NOMO-1 treated with DMSO at 0.1 percent for 48 hours (cell line): ENCODE measurements around the gene SF3B4.

Source experiments
- DNase-seq: peaks from one replicate; lab custom pipeline; 2025; ENCODE audit not compliant: unreplicated experiment; lab: John Stamatoyannopoulos, UW

The SF3B4 gene

DNA sequence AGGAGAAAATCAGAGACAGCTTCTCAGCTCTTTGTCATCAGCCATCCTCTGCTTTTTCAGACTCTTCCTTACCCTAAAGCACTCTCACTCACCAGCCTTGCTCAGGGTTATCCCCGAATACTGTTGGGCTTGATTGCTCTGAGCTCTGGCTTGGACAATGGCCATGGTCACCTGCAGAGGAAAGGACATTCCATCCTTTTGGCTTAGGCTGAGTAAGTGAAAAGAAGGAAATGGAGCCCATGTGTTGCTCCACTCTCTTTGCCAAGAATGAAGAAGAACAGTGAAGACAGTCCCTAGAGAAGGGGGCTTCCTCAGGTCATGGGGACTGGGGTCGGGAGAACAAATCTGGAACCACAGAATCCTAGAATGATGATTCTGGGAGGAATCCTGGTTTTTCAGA lies 6.8 kb upstream of the SF3B4 start:
- no peak for DNase-seq

DNA sequence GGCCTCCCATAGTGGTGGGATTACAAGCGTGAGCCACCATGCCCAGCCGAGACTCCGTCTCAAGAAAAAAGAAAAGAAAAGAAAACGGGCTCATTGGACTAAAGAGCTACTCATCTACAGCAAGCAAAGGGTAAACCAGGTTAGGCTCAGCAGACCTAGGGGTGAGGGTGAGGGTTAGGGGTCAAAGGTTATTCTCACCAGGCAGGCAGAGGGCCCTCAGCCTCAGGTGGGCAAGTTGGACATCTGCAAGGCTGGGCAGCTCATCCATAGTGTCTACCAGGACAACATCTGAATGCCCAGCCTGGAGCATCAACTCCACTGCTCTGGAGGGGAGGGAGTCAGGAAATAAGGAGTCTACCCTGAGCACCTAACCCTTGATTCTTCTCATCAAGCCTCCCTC lies 5.6 kb upstream of the SF3B4 start:
- no peak for DNase-seq

DNA sequence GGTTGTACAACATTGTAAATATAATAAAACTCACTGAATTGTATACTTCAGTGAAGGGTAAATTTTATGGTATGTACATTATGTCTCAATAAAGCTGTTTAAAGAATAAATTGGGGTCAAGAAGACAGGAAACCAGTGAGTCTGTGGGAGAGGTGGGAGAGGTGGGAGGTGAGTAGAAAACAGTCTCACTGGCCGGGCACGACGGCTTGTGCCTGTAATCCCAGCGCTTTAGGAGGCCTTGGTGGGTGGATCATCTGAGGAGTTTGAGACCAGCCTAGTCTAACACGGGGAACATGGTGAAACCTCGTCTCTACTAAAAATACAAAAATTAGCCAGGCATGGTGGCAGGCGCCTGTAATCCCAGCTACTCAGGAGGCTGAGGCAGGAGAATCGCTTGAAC lies 4.9 kb upstream of the SF3B4 start:
- no peak for DNase-seq

DNA sequence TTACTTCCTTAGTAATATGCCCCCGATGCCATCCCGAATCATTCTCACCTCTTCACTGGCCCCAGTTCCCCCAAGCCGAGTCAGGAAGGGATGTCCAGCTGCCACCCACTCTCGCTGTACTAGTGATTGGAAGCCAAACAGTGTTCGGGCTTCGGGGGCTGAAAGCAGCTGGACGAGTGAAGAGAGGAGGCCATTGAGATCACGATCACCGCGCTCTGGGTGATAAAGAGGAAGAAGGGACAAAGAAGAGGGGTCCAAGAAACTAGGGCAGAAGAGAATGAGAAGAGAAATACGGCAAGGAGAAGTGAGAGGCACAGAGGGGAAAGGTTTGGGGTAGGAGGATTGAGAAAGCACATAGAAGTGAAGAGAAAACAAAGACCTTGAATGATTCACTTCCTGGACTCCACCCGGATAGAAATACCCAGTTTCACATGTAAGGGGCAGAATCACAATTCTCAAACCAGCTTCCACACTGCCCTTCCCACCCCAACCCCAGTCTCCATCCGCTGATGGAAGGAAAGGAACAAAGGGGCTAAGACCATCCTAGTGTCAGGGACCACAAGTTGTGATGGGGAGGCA lies 3.7 kb upstream of the SF3B4 start:
- peak; percentile 80 for DNase-seq

DNA sequence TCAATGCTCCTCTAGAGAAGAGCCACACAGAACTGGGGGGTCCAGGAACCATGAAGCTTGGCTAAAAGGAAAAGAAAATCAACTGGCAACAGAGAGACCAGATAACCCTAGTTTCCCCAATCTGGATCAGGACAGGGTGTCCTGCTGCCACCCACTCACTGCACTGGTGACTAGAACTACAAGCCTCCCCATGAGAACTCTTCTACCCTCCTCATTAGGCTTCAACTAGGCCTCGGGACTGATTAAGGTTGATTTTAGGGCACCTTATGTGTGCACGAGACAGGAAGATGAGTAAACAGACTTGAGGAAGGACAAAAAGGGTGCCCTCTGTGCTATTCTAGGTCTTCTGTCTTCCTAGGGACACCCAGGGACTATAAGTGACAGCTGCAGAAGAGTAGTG lies 2.3 kb upstream of the SF3B4 start:
- no peak for DNase-seq

DNA sequence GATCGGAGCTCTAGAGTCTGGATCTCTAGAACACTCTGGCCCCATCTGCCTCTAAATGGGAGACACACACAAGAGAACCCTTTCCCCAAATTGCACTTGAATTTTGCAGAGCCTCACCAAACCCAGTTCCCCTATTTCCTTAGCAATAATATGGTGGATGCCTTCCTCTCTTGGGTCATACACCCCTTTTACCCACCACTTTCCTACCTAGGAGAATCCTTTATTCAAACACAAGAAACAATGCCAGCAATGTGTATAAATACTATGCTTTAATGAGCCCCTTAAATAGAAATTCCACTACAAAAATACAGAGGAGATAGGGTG lies 760 bp upstream of the SF3B4 start:
- DNase-seq = no peak

DNA sequence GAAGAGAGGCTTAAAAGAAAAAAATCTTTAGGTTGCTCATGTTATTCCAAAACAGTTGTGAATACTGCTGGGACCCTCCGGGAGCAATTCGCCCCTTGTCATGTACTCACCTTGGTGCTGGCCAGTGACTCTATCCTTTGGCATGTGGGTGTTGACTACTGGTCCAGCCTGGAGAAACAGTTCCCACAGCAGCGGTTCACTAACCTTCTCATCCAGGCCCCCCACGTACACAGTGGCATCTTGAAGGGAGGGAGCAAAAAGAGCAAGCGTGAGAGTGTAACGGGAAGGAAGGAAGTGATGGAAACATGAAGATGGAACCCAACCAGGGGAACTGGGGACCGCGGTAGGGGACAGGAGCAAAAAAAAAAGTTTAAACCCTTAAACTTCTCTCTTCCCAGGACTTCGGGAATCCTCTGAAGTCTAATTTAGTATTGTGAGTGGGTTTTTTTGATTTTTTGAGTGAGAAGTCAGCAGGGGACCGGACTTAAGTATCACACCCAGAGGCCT lies 494 bp downstream of the SF3B4 start:
- no peak for DNase-seq

DNA sequence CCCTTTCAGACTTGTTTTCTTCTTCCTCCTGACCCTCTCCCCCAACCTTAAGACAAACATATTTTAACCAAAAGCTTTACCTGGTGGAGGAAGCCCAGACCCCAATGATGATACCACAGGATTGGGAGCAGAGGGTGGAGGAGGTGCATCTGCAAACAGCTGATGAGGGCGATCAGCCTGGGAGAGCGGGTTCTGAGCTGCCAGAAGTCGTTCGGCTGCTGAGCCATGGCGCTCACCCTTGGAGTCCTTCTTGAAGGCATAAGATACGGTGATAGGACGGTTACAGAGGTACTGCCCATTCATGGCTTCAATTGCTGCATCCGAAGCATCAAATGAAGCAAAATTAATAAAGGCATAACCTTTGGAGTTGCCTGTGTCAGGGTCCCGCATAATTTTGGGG lies 1.3 kb downstream of the SF3B4 start:
- no peak for DNase-seq

DNA sequence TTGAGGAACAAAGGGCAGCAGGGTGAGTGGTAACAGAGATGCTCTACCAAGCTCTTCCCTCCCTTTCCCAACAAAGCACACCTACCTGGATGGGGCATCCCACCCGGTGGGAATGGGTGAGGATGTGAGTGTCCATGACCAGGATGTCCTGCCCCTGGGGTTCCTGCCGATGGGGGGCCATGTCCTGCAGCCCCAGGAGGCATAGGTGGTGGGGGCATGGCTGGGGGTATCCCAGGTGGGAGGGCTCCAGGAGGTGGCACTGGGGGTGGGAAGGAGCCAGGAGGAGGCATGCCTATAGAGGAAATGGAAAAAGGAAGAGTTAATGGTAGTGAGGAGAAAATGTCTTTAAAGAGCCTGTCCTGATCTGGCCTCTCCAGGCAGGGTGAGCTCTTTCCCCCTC lies 1.9 kb downstream of the SF3B4 start:
- DNase-seq = no peak

DNA sequence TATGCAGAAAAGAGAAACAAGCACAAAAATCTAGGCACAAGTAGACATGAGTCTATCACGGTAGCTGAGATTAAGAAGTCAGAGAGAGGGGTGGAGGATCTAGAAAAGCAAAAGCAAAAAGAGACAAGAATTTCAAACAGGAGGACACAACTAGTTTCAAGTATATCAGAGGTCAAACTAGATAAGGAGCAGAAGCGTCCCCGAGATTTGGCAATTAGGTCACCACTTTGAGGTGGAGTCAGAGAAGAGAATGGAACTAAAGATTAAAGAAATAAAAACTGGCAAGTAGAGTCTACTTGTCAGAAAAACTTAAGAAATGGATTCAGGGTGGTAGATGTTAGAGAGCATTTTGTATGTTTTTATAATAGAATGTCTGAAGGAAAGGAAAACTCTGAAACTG lies 2.3 kb downstream of the SF3B4 start:
- no peak for DNase-seq

DNA sequence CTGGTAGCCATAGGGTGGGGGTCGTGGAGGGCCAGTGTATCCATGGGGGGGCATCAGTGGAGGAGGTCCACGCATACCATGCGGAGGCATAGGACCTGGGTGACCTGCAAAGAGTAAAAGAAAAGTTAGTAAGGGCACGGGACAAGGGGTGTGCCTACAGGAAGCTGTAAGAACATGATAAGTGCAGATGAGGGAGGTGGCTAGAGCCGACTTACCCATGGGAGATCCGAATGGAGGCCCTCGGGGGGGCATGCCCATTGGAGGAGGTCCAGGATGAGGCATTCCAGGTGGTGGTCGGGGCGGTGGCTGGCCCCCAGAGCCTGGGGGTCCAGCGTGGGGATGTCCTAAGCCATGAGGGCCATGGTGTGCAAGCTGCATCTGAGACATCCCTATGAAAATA lies 4.0 kb downstream of the SF3B4 start:
- DNase-seq = no peak

DNA sequence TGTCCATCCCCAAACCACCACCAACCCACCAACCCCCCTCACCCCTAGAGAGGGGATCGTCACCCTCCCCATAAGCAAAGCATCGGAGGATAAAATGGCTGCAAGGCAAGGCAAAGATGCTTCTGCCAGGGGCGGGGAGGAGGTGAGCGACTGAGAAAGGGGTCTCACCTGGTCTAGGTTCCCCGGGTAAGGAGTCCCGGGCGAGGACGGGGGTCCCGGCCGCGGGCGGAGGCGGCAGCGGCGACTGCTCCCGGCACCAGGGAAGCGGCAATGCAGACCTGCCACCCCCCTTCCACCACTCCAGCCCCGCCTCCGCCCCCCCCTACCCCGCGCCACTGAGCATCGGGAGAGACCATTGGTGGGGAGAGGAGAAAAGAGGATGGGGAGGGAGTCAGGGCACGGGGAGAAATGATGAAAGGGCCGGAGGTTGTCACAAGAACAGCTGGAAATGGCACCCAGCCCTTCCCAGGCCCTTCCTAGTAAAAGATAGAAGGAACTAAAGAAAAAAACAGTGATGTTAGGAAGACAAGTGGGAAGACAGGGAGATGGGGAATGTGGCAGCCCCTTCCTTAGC lies 9.9 kb downstream of the SF3B4 start, which contains the start of gene SV2A:
Gene SV2A (minus strand): TSS at position 274 of the 574 bp plus-strand sequence. CDS start 4,004 bp downstream, outside the sequence.
- no peak for DNase-seq

DNA sequence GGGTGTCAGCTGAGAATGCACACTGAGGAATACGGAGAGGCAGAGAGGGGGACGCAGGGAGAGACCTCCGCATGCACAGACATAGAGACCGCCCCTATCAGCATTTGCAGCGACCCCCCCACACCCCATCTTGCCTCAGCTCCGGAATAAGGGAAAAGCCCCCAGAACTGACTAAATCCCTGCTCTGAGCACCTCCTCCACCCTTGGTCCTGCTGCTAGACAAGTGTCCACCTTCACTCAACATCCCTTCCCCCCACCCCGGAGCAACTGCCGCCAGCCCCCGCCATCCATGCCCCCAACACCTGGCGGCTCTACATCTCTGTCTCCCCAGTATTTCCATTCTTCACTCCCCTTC lies 10.7 kb downstream of the SF3B4 start:
- no peak for DNase-seq

DNA sequence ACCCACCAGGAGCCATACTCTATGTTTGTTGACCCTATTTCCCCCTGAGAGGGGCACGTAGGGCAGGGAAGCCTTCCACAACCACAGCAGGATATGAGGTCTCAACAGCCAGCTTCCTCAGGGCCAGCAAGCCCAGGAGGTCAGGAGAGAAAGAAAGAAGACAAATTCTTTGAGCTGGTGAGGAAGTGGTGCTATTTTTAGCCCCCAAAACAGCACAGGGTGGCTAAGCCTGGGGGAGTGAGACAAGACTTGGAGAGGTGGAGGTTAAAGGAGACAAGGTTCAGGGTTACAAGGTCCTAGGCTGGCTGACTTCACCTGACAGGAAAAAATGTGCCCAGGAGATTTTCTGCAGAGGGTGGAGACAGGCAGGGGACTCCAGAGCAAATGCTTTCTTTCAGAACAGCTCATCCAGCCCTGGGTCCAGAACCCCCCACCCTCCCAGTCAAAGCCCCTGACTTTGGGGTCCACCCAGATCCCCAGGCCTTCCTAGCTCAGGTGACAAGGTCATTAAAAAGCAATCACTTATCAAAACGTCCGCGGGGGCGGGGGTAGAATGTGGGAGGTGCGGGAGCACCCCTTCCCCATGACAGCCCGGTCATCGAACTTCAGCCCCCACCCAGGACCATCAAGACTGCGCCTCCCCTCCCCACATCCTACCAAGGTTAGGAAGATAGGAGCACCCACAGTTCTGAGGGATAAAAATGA lies 11.3 kb downstream of the SF3B4 start:
- DNase-seq = no peak

DNA sequence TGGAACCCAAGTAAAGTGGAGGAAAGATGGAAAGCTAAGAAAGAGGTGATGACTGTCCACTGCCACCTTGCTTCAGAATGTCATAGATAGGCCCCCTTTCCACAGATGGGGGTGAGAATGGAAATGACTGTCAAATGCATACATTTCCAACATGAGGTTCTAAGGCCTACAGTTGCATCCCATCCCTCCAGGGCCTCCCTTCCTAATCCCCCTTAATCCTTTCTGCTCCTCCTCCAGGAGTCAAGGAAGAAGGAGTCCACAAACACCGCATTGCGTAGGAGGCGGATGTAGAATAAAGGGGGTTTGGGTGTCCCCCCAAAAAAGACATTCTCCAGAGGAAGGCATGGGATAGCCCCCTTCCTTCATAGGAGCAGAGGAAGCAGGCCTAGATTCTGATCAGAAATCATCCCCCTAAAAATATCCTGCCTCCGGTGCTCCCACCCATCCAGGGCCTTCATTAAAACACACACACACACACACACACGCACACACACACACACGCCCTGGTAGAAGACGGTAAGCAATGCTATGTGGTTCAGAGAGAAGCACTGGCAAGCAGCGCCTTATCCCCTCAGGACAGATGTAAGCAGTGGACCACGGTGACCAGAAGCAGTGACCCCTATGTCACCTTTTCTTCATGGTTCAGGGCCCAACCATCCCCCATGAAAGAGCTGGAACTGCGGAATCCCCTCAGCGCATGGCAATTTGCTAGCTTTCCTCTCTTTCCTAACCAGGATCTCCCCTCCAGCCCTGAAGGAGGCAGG lies 12.0 kb downstream of the SF3B4 start:
- no peak for DNase-seq

DNA sequence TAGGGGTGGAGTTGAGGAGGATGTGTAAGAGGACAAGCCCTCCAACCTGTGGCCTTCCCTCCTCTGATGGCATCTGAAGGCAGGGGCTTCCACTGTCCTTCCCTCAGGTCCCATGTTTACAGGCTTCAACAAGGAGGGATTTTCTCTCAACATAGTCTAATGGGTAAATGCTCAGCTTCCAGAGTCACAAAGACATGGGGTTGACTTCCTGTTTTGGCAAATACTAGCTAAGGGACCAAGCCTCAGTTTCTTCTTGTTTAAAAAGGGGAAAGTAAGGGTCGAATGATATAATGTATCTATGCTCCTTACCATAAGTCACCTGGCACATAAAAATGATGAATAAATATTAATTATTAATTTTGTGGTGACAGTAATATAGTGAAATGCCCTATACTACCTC lies 13.1 kb downstream of the SF3B4 start:
- no peak for DNase-seq

DNA sequence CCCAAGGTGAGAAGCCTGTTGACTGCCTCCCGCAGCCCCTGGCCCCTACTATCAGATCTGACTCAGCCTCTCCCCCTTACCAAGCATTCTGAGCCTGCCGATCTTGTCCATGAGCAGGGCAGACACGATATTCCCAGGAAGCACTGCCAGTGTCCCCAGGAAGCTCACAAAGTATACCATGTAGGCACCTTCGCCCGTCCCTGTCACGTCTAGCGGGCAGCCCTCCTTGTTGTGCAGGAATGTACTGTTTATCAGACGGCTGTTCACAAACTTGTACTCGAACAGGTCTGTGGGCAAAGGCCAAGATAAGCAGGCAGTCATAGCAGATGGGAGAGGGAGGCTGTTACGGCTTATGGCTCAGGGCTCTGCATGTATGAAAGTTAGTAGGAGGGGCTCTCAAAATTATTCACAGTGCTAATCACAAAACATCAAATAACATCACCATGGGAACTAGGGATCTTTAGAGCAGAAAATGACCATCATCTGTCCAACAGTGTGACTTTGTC lies 21.0 kb downstream of the SF3B4 start:
- no peak for DNase-seq

DNA sequence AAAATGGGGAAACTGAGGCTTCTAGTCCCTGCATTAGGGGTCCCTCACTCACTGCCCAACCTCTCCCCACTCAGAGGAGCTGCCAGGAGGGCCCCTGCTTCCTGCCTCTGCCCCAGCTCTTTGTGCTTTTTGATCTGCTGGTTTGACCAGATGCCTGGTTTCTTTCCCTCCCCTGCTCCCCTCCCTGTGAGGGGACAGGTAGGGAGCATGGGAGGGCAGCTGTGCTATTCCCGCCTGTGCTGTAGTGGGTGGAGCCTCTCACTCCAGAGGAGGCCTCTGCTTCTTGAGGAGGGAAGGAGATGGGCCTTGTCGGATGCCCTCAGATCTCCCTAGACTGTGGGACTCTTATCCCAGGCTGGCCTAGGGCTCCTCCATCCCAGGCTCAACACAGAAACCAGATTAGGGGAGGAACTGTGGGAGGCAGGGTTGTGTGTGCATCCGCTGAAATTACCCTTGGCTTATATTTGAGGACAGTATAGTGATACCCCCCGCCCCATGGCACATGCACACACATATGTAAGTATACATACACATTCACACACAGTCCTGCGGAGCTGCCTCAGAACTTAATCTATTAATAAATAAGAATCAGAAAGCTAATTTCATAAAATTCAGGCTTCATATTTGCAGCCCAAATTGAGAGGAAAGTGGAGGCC lies 23.6 kb downstream of the SF3B4 start:
- no peak for DNase-seq

DNA sequence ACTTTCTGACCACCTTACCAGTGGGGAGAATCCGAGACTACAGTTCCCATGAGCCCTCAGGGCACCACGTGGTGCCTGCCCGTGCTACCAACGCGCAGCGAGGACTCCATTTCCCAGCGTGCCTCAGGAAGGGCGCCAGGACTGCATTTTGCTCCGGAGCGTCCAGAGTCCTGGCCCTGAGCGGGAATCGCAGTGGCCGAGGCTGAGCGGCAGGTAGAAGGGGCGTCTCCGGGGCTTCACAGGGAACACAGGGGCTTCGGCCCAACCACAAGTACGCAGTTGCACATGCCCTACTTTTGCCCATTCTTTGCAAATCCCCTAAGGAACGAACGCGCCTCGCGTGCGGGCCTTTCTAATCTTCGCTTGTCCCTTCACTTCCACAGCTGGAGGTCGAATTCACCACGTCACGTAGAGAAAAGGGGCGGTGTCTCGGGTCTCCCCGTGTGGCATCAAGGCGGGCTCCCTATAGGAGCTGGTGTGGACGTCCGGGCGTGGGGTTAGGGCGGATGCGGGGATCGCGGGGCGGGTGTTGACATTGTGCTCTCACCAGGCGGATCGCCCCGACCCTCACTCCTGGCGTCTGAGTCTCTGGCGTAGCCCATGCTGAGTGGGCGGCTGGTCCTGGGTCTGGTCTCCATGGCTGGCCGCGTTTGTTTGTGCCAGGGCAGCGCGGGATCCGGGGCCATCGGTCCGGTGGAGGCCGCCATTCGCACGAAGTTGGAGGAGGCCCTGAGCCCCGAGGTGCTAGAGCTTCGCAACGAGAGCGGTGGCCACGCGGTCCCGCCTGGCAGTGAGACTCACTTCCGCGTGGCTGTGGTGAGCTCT lies 27.9 kb downstream of the SF3B4 start, which contains the start of gene BOLA1:
Gene BOLA1 (plus strand): TSS at position 109 of the 825 bp plus-strand sequence. CDS start 492 bp downstream, at position 601.
- DNase-seq = peak; percentile 90

DNA sequence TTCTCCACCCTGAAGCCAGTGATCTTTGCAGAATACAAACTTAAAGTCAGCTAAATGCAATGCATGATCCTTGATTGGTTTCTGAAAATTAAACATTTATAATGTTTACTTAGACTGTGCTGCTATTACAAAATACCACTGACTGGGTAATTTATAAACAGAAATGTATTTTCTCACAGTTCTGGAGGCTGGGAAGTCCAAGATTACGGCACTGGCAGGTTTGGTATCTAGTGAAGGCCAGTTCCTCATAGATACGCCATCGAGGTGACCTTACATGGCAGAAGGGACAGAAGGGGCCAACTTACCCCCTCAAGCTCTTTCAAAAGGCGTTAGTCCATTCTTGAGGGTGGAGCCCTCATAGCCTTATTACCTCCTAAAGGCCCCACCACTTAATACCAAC lies 31.0 kb downstream of the SF3B4 start:
- DNase-seq = no peak
